ENCODE results near the gene CTNNBL1.

GRCh38 chr20:37878835-37879599, 185.2 kb downstream of the CTNNBL1 start:
- TF ChIP-seq GABPA (IDR thresholded peaks at IDR 0.05; ENCODE audit: low read depth) (no peak), NRF1 (IDR thresholded peaks at IDR 0.05; ENCODE audit: low read depth, low read length) (no peak), USF1 (IDR thresholded peaks at IDR 0.05; ENCODE audit: borderline replicate concordance, low read depth) (no peak), MAX (IDR thresholded peaks at IDR 0.05; ENCODE audit: low read depth) (no peak), GATA2 (CRISPR knock-in tag; IDR thresholded peaks at IDR 0.05) (no peak), NFIC (IDR thresholded peaks at IDR 0.05; ENCODE audit: borderline replicate concordance) (no peak), FOSL2 (IDR thresholded peaks at IDR 0.05; ENCODE audit: borderline replicate concordance, low read depth) (no peak), JUND (IDR thresholded peaks at IDR 0.05) (no peak)

Data from SK-N-SH (cell line).